Measurements from ENCODE around the gene TCF15. TPM values are rescaled to one million over a fixed set of nuclear protein-coding genes. Genes with fewer than 3 reads are reported as not detected.
"Not testable (repeated sequence)": the region's sequence is repeated elsewhere in the genome, so short reads cannot be mapped to it uniquely, and the experiment has no call there.

TCF15 gene
- total RNA-seq, 1 experiment from 2014 or later: not detected

GRCh38 chr20:642013-642397 is 31.9 kb upstream of the TCF15 start:
- not testable (repeated sequence) for DNase-seq (ENCODE audit: low read depth)

GRCh38 chr20:641516-641875 is 31.4 kb upstream of the TCF15 start:
- DNase-seq (ENCODE audit: low read depth): peak; percentile 12

GRCh38 chr20:640674-641515 is 30.8 kb upstream of the TCF15 start:
- DNase-seq (ENCODE audit: low read depth): no peak

- no peak for DNase-seq (ENCODE audit: low read depth)
Observed at GRCh38 chr20:638579-638978, 28.5 kb upstream of the TCF15 start.

- DNase-seq (ENCODE audit: low read depth): no peak
Observed at GRCh38 chr20:637559-637958, 27.4 kb upstream of the TCF15 start.

GRCh38 chr20:635893-636338 is 25.8 kb upstream of the TCF15 start:
- DNase-seq (ENCODE audit: low read depth): no peak

- no peak for DNase-seq (ENCODE audit: low read depth)
Observed at GRCh38 chr20:635028-635892, 25.2 kb upstream of the TCF15 start.

GRCh38 chr20:634148-634925 is 24.2 kb upstream of the TCF15 start:
- DNase-seq (ENCODE audit: low read depth): no peak

GRCh38 chr20:631101-631500 is 21.0 kb upstream of the TCF15 start:
- DNase-seq (ENCODE audit: low read depth): no peak

GRCh38 chr20:626579-626978 is 16.5 kb upstream of the TCF15 start:
- DNase-seq (ENCODE audit: low read depth): no peak

- no peak for DNase-seq (ENCODE audit: low read depth)
Observed at GRCh38 chr20:625360-625932, 15.3 kb upstream of the TCF15 start.

GRCh38 chr20:623704-624103 is 13.6 kb upstream of the TCF15 start:
- DNase-seq (ENCODE audit: low read depth): no peak

- no peak for DNase-seq (ENCODE audit: low read depth)
Observed at GRCh38 chr20:623021-623420, 12.9 kb upstream of the TCF15 start.

- DNase-seq (ENCODE audit: low read depth): no peak
Observed at GRCh38 chr20:622161-622560, 12.1 kb upstream of the TCF15 start.

GRCh38 chr20:621125-621756 is 11.1 kb upstream of the TCF15 start:
- peak; percentile 9 for DNase-seq (ENCODE audit: low read depth)

GRCh38 chr20:620246-620645 is 10.1 kb upstream of the TCF15 start:
- DNase-seq (ENCODE audit: low read depth): no peak

GRCh38 chr20:618980-619379 is 8.9 kb upstream of the TCF15 start:
- DNase-seq (ENCODE audit: low read depth): no peak

- DNase-seq (ENCODE audit: low read depth): no peak
Observed at GRCh38 chr20:617934-618690, 8.0 kb upstream of the TCF15 start.

GRCh38 chr20:615514-615913 is 5.4 kb upstream of the TCF15 start:
- no peak for DNase-seq (ENCODE audit: low read depth)

- no peak for DNase-seq (ENCODE audit: low read depth)
Observed at GRCh38 chr20:611843-612185, 1.7 kb upstream of the TCF15 start.

Data from LHCN-M2 (cell line).